DMS53 (cell line): ENCODE measurements around the gene DPF3.

Experiments used
- DNase-seq: peaks from one replicate; lab custom pipeline; 2025; lab: John Stamatoyannopoulos, UW

The DPF3 gene

GRCh38 chr14:72893636-72894322 is at the start of gene DPF3:
TSS of gene DPF3 (minus strand) at chr14:72894101. CDS start at chr14:72894088, 13 bp downstream.
- DNase-seq, result peak; percentile 65

- DNase-seq, result no peak
These were observed 49.0 kb upstream of the DPF3 start for GRCh38 chr14:72942934-72943333.

GRCh38 chr14:72941286-72941985 is 47.5 kb upstream of the DPF3 start:
- no peak for DNase-seq

- no peak for DNase-seq
These were observed 45.7 kb upstream of the DPF3 start for GRCh38 chr14:72939630-72940029.

GRCh38 chr14:72932893-72933292 is 39.0 kb upstream of the DPF3 start:
- no peak for DNase-seq

GRCh38 chr14:72929316-72930080 is 35.6 kb upstream of the DPF3 start:
- DNase-seq, result no peak

GRCh38 chr14:72928872-72929271 is 35.0 kb upstream of the DPF3 start:
- DNase-seq, result no peak

GRCh38 chr14:72926292-72927028 is 32.6 kb upstream of the DPF3 start, which contains the start of gene DCAF4:
TSS of gene DCAF4 (plus strand) at chr14:72926464. CDS start at chr14:72937979, 11,515 bp downstream.
- DNase-seq, result peak; percentile 98

GRCh38 chr14:72925815-72926291 is 32.0 kb upstream of the DPF3 start:
- DNase-seq, result no peak

GRCh38 chr14:72925171-72925759 is 31.4 kb upstream of the DPF3 start:
- no peak for DNase-seq

GRCh38 chr14:72924337-72924736 is 30.4 kb upstream of the DPF3 start:
- DNase-seq, result peak; percentile 73

- DNase-seq, result no peak
These were observed 27.5 kb upstream of the DPF3 start for GRCh38 chr14:72921396-72921795.

- no peak for DNase-seq
These were observed 26.1 kb upstream of the DPF3 start for GRCh38 chr14:72920008-72920407.

- DNase-seq, result no peak
These were observed 23.3 kb upstream of the DPF3 start for GRCh38 chr14:72917094-72917802.

GRCh38 chr14:72916174-72916573 is 22.3 kb upstream of the DPF3 start:
- DNase-seq, result no peak

GRCh38 chr14:72913809-72914208 is 19.9 kb upstream of the DPF3 start:
- no peak for DNase-seq

GRCh38 chr14:72909163-72909562 is 15.3 kb upstream of the DPF3 start:
- no peak for DNase-seq

GRCh38 chr14:72907886-72908285 is 14.0 kb upstream of the DPF3 start:
- DNase-seq, result no peak

GRCh38 chr14:72906879-72907278 is 13.0 kb upstream of the DPF3 start:
- no peak for DNase-seq

GRCh38 chr14:72906316-72906715 is 12.4 kb upstream of the DPF3 start:
- no peak for DNase-seq
